ENCODE measurements around the gene ANGPTL8.

DNA sequence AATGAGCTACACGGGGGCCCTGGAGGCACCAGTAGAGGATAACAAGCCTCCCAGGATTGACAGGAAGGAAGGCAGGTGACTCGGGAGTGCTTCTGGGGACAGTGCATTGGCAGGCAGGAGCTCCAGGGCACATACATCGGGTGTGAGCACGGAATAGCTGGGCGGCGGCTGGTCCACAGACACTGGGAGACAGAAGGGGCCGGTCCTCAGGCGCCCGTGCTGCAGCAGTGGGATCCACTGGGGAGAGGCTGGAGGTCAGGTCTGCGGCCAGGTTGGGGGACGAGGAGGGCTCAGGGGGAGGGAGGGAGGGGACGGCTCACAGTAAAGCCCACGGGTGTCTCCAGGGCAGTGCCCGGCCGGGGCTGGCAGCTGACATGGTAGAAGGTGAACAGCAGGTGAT, 2.1 kb upstream of the ANGPTL8 start:
- TF ChIP-seq, protein P1, sequence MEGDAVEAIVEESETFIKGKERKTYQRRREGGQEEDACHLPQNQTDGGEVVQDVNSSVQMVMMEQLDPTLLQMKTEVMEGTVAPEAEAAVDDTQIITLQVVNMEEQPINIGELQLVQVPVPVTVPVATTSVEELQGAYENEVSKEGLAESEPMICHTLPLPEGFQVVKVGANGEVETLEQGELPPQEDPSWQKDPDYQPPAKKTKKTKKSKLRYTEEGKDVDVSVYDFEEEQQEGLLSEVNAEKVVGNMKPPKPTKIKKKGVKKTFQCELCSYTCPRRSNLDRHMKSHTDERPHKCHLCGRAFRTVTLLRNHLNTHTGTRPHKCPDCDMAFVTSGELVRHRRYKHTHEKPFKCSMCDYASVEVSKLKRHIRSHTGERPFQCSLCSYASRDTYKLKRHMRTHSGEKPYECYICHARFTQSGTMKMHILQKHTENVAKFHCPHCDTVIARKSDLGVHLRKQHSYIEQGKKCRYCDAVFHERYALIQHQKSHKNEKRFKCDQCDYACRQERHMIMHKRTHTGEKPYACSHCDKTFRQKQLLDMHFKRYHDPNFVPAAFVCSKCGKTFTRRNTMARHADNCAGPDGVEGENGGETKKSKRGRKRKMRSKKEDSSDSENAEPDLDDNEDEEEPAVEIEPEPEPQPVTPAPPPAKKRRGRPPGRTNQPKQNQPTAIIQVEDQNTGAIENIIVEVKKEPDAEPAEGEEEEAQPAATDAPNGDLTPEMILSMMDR (IDR thresholded peaks at IDR 0.05; ENCODE audit: low read depth, low read length) = no peak
- no peak for TF ChIP-seq EZH2phosphoT487 (IDR thresholded peaks at IDR 0.05; ENCODE audit: low read depth)
